Activated effector memory CD4-positive, alpha-beta T cell treated with Interleukin-2 at 50 U/mL for 16 hours (primary cell): ENCODE data around the gene SCAMP5.

Source experiments
- DNase-seq: peaks from one replicate; pipeline ENCODE4 v3.0.0-alpha.2; 2020

Gene SCAMP5

GRCh38 chr15:75050283-75050682, 54.9 kb downstream of the SCAMP5 start:
- DNase-seq = no peak

- DNase-seq = no peak
These were observed 55.8 kb downstream of the SCAMP5 start for GRCh38 chr15:75051191-75051608.

- DNase-seq = no peak
These were observed 56.3 kb downstream of the SCAMP5 start for GRCh38 chr15:75051711-75052110.

- no peak for DNase-seq
These were observed 57.8 kb downstream of the SCAMP5 start for GRCh38 chr15:75052972-75053747.

GRCh38 chr15:75053748-75054125, 58.4 kb downstream of the SCAMP5 start:
- no peak for DNase-seq

GRCh38 chr15:75054172-75054897, 59.0 kb downstream of the SCAMP5 start:
- no peak for DNase-seq

- no peak for DNase-seq
These were observed 60.7 kb downstream of the SCAMP5 start for GRCh38 chr15:75056036-75056435.

DNA sequence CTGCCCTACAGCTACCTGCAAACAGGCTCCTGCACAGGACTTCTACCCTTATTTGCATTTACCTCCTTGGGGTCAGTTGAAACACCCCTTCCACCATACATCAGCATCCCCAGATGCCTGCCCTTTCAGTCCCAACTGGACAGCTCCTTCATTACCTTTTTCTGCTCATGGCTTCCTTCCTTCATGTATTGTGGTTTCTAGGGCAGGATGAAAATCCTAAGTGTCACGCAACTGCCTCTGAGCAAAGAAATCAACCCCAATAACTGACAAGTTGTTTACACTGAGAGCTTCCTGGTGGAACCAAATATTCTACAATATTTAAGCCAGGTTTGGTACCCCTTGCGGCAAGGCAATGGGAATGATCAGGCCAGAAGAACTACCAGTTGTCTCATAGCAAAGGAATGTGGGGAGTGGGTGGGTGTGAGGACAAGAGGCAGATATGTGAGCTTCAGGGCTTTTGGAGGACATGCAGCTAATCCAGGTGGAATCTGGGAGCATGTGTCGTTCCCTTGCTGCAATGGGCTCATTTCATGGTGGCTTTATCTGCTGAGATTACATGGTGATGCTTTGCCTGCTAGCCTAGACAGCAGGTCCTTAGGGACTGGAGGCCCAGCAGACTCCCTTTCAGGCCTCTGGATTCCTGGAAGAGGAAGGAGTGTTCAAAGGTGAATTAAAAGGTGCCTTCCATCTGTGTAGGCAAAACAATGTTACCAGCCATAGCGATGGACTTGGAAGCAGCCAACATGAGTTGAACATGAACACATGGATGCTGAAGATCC, 63.0 kb downstream of the SCAMP5 start:
- DNase-seq = no peak

- no peak for DNase-seq
These were observed 64.2 kb downstream of the SCAMP5 start for GRCh38 chr15:75059607-75060006.

DNA sequence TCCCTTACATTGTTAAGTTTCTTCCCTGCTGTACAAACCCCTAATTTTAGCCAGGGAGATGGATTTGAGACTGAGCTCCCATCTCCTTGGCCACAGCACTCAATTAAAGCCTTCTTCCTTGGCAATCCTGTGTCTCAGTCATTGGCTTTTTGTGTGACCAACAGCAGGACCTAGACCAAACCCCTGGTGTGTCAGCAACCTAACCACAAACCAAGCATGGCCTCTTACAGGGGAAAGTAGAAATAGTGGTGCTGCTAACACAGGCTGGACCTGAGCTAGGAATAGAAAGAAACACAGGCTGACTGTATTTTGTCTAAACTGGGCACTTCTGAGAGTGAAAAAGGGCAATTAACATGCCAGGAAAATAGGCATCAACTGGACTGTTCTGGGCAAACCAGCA, 65.9 kb downstream of the SCAMP5 start:
- no peak for DNase-seq

GRCh38 chr15:75062706-75063105, 67.3 kb downstream of the SCAMP5 start:
- DNase-seq = no peak

DNA sequence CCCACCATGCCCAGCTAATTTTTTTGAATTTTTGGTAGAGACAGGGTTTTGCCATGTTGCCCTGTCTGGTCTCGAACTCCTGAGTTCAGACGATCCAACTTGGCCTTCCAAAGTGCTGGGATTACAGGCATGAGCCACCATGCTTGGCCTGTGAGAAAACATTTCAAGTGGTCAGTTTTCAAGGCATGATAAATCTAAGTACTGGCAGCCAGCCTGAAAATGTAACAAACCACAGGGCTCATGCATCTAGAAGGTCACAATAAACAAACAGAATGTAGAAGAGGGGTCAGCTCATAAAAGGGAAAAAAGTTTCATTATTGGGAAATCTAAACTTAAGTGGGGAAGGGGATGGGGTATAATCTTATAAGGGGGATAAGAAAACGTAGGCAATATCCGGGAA, 68.0 kb downstream of the SCAMP5 start:
- no peak for DNase-seq

GRCh38 chr15:75063889-75064288, 68.5 kb downstream of the SCAMP5 start:
- no peak for DNase-seq

GRCh38 chr15:75064846-75065245, 69.5 kb downstream of the SCAMP5 start:
- no peak for DNase-seq

DNA sequence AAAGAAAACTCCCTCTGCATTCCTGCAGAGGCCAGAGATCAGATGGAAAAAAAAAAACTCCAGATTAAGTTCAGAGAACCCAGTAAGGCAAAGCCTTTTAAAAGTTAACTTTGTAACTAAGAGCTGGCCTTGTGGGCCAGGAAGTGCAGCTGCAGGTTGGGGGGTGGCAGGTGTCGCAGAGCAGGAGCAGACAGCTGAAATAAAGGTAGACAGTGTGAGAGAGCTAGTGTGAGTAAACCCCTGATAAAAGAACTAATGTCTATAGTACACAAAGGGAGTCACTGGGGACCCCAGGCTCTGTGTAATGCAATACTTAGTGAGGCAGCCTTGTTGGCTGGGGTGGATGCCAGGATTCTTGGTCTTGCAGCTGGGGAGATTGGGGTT, 70.1 kb downstream of the SCAMP5 start:
- DNase-seq = no peak

GRCh38 chr15:75065851-75066509, 70.6 kb downstream of the SCAMP5 start:
- no peak for DNase-seq

DNA sequence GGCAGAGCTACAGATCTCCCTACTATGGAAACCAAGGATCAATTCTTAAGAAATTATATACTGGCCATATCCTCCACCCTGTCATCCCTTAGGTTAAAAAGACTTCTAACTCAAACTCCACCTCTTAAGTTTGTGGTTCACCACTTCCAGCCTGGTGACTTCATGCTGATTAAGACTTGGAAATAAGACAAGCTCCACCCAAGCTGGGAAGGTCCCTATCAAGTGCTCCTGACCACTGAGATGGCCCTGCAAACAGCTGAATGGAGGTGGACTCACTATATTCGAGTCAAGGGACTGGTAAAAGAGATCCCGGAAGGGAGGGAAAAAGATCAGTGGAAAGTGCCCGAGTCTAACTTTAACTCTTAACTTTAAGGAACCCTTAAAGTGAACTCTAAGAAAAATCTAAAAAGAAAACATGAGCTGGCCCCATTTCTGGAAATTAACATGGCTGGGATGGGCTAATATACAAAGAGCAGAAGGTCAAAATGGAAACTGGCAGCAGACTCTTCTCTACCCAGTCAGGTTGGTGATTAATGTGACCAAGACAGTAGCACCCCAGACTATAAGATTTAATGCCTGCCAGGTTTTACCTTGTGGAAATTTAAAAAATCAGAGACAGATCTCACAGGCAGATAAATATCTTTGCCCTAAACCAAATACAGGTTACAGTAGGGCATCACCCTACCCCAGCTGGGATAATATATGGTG, 71.9 kb downstream of the SCAMP5 start:
- DNase-seq = peak; percentile 15

GRCh38 chr15:75068748-75069147, 73.4 kb downstream of the SCAMP5 start:
- DNase-seq = no peak

- DNase-seq = no peak
These were observed 74.0 kb downstream of the SCAMP5 start for GRCh38 chr15:75069301-75069925.

- DNase-seq = no peak
These were observed 75.3 kb downstream of the SCAMP5 start for GRCh38 chr15:75070674-75071073.
